GM08714 (cell line): ENCODE measurements around the gene GSK3A.

Experiments used
- H3K4me3 ChIP-seq: fragments of 200-500 bp; sonication (Bioruptor generic); 2 replicates; pipeline ENCODE4 v1.5.1; 2014; ENCODE audit warnings: mild to moderate bottlenecking, low read length, inconsistent platforms
- ZNF274 ChIP-seq: IDR thresholded peaks from 2 replicates; pipeline ENCODE4 v1.6.1; 2012; ENCODE audit warnings: mild to moderate bottlenecking, low read depth, low read length

The GSK3A gene

GRCh38 chr19:42239544-42240220 lies 2.7 kb downstream of the GSK3A start:
- no peak overlapping the region for H3K4me3 ChIP-seq
- no peak for TF ChIP-seq ZNF274

GRCh38 chr19:42235181-42235580 lies 7.2 kb downstream of the GSK3A start:
- no peak for TF ChIP-seq ZNF274
- no peak overlapping the region for H3K4me3 ChIP-seq

- no peak overlapping the region for H3K4me3 ChIP-seq
- TF ChIP-seq ZNF274 = no peak
These were observed 8.0 kb downstream of the GSK3A start for GRCh38 chr19:42234364-42234763.

GRCh38 chr19:42233678-42234292 lies 8.6 kb downstream of the GSK3A start:
- no peak for TF ChIP-seq ZNF274
- H3K4me3 ChIP-seq = no peak overlapping the region

- no peak for TF ChIP-seq ZNF274
- H3K4me3 ChIP-seq = no peak overlapping the region
These were observed 9.3 kb downstream of the GSK3A start for GRCh38 chr19:42233106-42233505.

GRCh38 chr19:42232435-42232834 lies 10.0 kb downstream of the GSK3A start:
- TF ChIP-seq ZNF274 = no peak
- no peak overlapping the region for H3K4me3 ChIP-seq

GRCh38 chr19:42230571-42230970 lies 11.8 kb downstream of the GSK3A start:
- H3K4me3 ChIP-seq = no peak overlapping the region
- TF ChIP-seq ZNF274 = no peak

- no peak overlapping the region for H3K4me3 ChIP-seq
These were observed 12.5 kb downstream of the GSK3A start for GRCh38 chr19:42229855-42230351.

GRCh38 chr19:42229301-42229854 lies 13.0 kb downstream of the GSK3A start:
- no peak for TF ChIP-seq ZNF274

More at GRCh38 chr19:42229855-42230351, 12.5 kb downstream of the GSK3A start:
- no peak for TF ChIP-seq ZNF274

GRCh38 chr19:42228641-42229040 lies 13.8 kb downstream of the GSK3A start:
- TF ChIP-seq ZNF274 = no peak
- no peak overlapping the region for H3K4me3 ChIP-seq

More at GRCh38 chr19:42229301-42229854, 13.0 kb downstream of the GSK3A start:
- no peak overlapping the region for H3K4me3 ChIP-seq

- no peak overlapping the region for H3K4me3 ChIP-seq
- no peak for TF ChIP-seq ZNF274
These were observed 15.5 kb downstream of the GSK3A start for GRCh38 chr19:42226886-42227285.

GRCh38 chr19:42225718-42226292 lies 16.6 kb downstream of the GSK3A start:
- TF ChIP-seq ZNF274 = no peak
- no peak overlapping the region for H3K4me3 ChIP-seq

GRCh38 chr19:42224940-42225717 lies 17.3 kb downstream of the GSK3A start:
- no peak for TF ChIP-seq ZNF274

GRCh38 chr19:42220751-42221097 lies 21.7 kb downstream of the GSK3A start:
- peak overlapping the region; percentile 96 for H3K4me3 ChIP-seq
- TF ChIP-seq ZNF274 = no peak

More at GRCh38 chr19:42224940-42225717, 17.3 kb downstream of the GSK3A start:
- no peak overlapping the region for H3K4me3 ChIP-seq
